ENCODE data around the gene DDX42.

DDX42 gene

GRCh38 chr17:63764716-63765115 is 9.3 kb upstream of the DDX42 start:
- TF ChIP-seq CTCF (conservative IDR thresholded peaks at IDR 0.05; ENCODE audit: control insufficient read depth, insufficient read depth, low read depth, low read length): no peak
- DNase-seq (ENCODE audit: low read depth): no peak
- H3K4me3 ChIP-seq (ENCODE audit: control insufficient read depth, low read depth, low read length): no peak overlapping the region

DNA sequence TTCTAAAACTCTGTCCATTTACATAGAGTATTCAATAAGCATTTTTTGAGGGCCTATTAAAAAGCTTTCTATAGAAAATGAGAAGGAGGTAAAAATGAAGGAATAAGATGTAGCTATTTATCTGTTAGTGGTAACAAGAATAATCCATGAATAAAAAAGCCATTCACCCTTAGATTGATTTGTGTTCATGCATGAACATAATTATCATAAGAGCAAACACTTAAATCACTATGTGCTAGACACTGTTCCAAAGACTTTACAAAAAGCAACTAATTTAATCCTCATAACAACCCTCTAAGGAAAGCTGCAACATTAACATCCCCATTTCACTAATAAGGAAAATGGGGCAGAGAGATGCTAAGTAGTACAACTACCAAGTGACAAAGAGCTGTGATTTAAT is 7.2 kb upstream of the DDX42 start:
- no peak for TF ChIP-seq CTCF (conservative IDR thresholded peaks at IDR 0.05; ENCODE audit: control insufficient read depth, insufficient read depth, low read depth, low read length)
- no peak for DNase-seq (ENCODE audit: low read depth)
- H3K4me3 ChIP-seq (ENCODE audit: control insufficient read depth, low read depth, low read length): no peak overlapping the region

DNA sequence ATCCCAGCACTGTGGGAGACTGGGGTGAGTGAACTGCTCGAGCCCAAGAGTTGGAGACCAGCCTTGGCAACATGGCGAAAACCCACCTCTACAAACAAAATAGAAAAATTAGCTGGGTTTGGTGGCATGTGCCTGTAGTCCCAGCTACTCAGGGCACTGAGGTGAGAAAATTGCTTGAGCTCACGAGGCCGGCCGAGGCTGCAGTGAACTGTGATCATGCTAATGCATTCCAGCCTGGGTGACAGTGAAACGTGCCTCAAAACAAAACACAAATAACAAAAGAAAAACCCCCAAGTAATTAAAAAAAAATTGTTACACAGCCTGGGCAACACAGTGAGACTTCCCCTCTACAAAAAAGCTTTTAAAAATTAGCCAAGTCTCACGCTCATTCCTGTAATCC is 5.5 kb upstream of the DDX42 start:
- no peak for TF ChIP-seq CTCF (conservative IDR thresholded peaks at IDR 0.05; ENCODE audit: control insufficient read depth, insufficient read depth, low read depth, low read length)
- H3K4me3 ChIP-seq (ENCODE audit: control insufficient read depth, low read depth, low read length): no peak overlapping the region
- no peak for DNase-seq (ENCODE audit: low read depth)

- peak overlapping the region; percentile 98 for H3K4me3 ChIP-seq (ENCODE audit: control insufficient read depth, low read depth, low read length)
- TF ChIP-seq CTCF (conservative IDR thresholded peaks at IDR 0.05; ENCODE audit: control insufficient read depth, insufficient read depth, low read depth, low read length): no peak
- peak; percentile 34 for DNase-seq (ENCODE audit: low read depth)
Measured at GRCh38 chr17:63772801-63773271, 1.1 kb upstream of the DDX42 start.

- peak within 1 kb of the TSS; percentile 98 for H3K4me3 ChIP-seq (ENCODE audit: control insufficient read depth, low read depth, low read length)
- TF ChIP-seq CTCF (conservative IDR thresholded peaks at IDR 0.05; ENCODE audit: control insufficient read depth, insufficient read depth, low read depth, low read length): no peak
- peak; percentile 99 for DNase-seq (ENCODE audit: low read depth)
Measured at GRCh38 chr17:63773272-63774140, 464 bp upstream of the DDX42 start, which contains the start of gene CCDC47. Gene CCDC47 (minus strand): TSS chr17:63773597. CDS start chr17:63766175, 7,422 bp downstream.

- no peak for DNase-seq (ENCODE audit: low read depth)
- H3K4me3 ChIP-seq (ENCODE audit: control insufficient read depth, low read depth, low read length): peak overlapping the region; percentile 98
- no peak for TF ChIP-seq CTCF (conservative IDR thresholded peaks at IDR 0.05; ENCODE audit: control insufficient read depth, insufficient read depth, low read depth, low read length)
Measured at GRCh38 chr17:63774969-63775265, 947 bp downstream of the DDX42 start.
